ENCODE results near the gene DIAPH2. TPM values are rescaled to one million over a fixed set of nuclear protein-coding genes. Genes with fewer than 3 reads are reported as not detected.

The DIAPH2 gene
- total and polyA plus RNA-seq, 2 donors (not counting 1 experiment from before 2014, with no cell fraction given): 4.2 to 32.4 TPM

DNA sequence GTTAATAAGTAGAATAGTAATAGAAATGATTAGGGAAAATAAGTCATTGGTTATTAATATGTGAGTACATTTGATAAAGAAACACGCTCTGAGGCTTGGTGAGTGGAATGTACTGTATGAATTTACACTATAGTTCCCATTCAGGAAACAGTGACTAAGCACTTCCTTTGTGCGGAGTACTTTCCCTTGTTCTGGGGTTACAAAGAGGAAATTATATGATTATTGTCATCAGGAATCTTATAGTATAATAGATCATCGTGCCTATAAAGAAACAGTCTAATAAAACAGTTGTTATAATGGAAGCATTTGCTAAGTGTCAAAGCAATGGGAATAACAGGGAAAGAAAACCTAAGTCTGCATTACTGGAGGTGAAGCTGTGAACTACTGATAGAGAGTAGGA lies 337.0 kb downstream of the DIAPH2 start:
- ATAC-seq (ENCODE audit: low read depth) (no peak), DNase-seq (no peak)
- WGBS (ENCODE audit: insufficient coverage): no CpG with 5 or more reads among the region's 3 CpGs
- no peaks in the 10 kb centered on the region for H3K36me3 ChIP-seq (replicated peaks in 1 of 2; ENCODE audit: control extremely low read depth in 1 of 2, control insufficient read depth in 1 of 2, extremely low read depth in 1 of 2, insufficient read depth in 2 of 2, low read length in 1 of 2)
- no peak overlapping the region for H3K4me3 ChIP-seq (ENCODE audit: control extremely low read depth in 1 of 5, extremely low read depth in 1 of 5, insufficient read depth in 1 of 5, low read depth in 2 of 5, low read length in 4 of 5)
- no peaks in the 10 kb centered on the region for H3K79me2 ChIP-seq (ENCODE audit: control insufficient read depth, insufficient read depth, low read length)
- TF ChIP-seq EZH2 (IDR thresholded peaks at IDR 0.05; ENCODE audit: borderline replicate concordance, insufficient read depth, low read depth, low read length, poor library complexity, severe bottlenecking): no peak
- TF ChIP-seq, protein P1, sequence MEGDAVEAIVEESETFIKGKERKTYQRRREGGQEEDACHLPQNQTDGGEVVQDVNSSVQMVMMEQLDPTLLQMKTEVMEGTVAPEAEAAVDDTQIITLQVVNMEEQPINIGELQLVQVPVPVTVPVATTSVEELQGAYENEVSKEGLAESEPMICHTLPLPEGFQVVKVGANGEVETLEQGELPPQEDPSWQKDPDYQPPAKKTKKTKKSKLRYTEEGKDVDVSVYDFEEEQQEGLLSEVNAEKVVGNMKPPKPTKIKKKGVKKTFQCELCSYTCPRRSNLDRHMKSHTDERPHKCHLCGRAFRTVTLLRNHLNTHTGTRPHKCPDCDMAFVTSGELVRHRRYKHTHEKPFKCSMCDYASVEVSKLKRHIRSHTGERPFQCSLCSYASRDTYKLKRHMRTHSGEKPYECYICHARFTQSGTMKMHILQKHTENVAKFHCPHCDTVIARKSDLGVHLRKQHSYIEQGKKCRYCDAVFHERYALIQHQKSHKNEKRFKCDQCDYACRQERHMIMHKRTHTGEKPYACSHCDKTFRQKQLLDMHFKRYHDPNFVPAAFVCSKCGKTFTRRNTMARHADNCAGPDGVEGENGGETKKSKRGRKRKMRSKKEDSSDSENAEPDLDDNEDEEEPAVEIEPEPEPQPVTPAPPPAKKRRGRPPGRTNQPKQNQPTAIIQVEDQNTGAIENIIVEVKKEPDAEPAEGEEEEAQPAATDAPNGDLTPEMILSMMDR (IDR thresholded peaks at IDR 0.05): no peak
- no peaks in the 10 kb centered on the region for H3K27me3 ChIP-seq (replicated peaks in 1 of 4; ENCODE audit: control extremely low read depth in 1 of 4, control insufficient read depth in 3 of 4, insufficient read depth in 4 of 4, low read length in 3 of 4)
- no peak overlapping the region for H3K4me3 Mint-ChIP-seq
- no peaks in the 10 kb centered on the region for H3K9me3 ChIP-seq (ENCODE audit: control extremely low read depth in 1 of 3, control insufficient read depth in 2 of 3, insufficient read depth in 1 of 3, low read length in 2 of 3)
- no peaks in the 10 kb centered on the region for H3K9me3 Mint-ChIP-seq (ENCODE audit: insufficient read depth)
- intact Hi-C loops (cut with micrococcal nuclease): no loop called here
- H2AFZ ChIP-seq (ENCODE audit: insufficient read depth, low read depth, low read length, poor library complexity, severe bottlenecking): no peak overlapping the region
- no peak overlapping the region for H3K27ac Mint-ChIP-seq
- H3K9ac ChIP-seq (ENCODE audit: low read length): no peak overlapping the region
- no peak overlapping the region for H3K27ac ChIP-seq (ENCODE audit: low read length in 2 of 2)
- ChIA-PET POLR2A (no interaction called here), CTCF (no interaction called here)
- no peaks in the 10 kb centered on the region for H3K4me1 ChIP-seq (ENCODE audit: control insufficient read depth in 2 of 2, insufficient read depth in 2 of 2, low read length in 2 of 2)
- no peaks in the 10 kb centered on the region for H4K20me1 ChIP-seq (ENCODE audit: control insufficient read depth, insufficient read depth, low read length, poor library complexity, severe bottlenecking)
- H3K4me1 Mint-ChIP-seq: no peaks in the 10 kb centered on the region
- no peak overlapping the region for H3K4me2 ChIP-seq (replicated peaks; ENCODE audit: low read depth, low read length, poor library complexity, severe bottlenecking)
- no peaks in the 10 kb centered on the region for H3K27me3 Mint-ChIP-seq

- Histone ChIP-seq H3K27ac (ENCODE audit: low read length in 2 of 2) (no peak overlapping the region), H3K36me3 (replicated peaks in 1 of 2; ENCODE audit: control extremely low read depth in 1 of 2, control insufficient read depth in 1 of 2, extremely low read depth in 1 of 2, insufficient read depth in 2 of 2, low read length in 1 of 2) (no peaks in the 10 kb centered on the region), H4K20me1 (ENCODE audit: control insufficient read depth, insufficient read depth, low read length, poor library complexity, severe bottlenecking) (no peaks in the 10 kb centered on the region), H3K4me1 (ENCODE audit: control insufficient read depth in 2 of 2, insufficient read depth in 2 of 2, low read length in 2 of 2) (no peaks in the 10 kb centered on the region), H3K4me2 (replicated peaks; ENCODE audit: low read depth, low read length, poor library complexity, severe bottlenecking) (no peak overlapping the region), H3K79me2 (ENCODE audit: control insufficient read depth, insufficient read depth, low read length) (no peaks in the 10 kb centered on the region), H2AFZ (ENCODE audit: insufficient read depth, low read depth, low read length, poor library complexity, severe bottlenecking) (no peak overlapping the region), H3K9me3 (ENCODE audit: control extremely low read depth in 1 of 3, control insufficient read depth in 2 of 3, insufficient read depth in 1 of 3, low read length in 2 of 3) (no peaks in the 10 kb centered on the region), H3K4me3 (ENCODE audit: control extremely low read depth in 1 of 5, extremely low read depth in 1 of 5, insufficient read depth in 1 of 5, low read depth in 2 of 5, low read length in 4 of 5) (no peak overlapping the region), H3K9ac (ENCODE audit: low read length) (no peak overlapping the region), H3K27me3 (replicated peaks in 1 of 4; ENCODE audit: control extremely low read depth in 1 of 4, control insufficient read depth in 3 of 4, insufficient read depth in 4 of 4, low read length in 3 of 4) (no peaks in the 10 kb centered on the region)
- Mint-ChIP-seq H3K4me3 (no peak overlapping the region), H3K4me1 (no peaks in the 10 kb centered on the region), H3K27ac (no peak overlapping the region), H3K27me3 (no peaks in the 10 kb centered on the region), H3K9me3 (ENCODE audit: insufficient read depth) (no peaks in the 10 kb centered on the region)
- ChIA-PET CTCF (interaction anchor here (0.7 kb wide), 1 partner anchor 90 kb away, joined by 3 read pairs; no protein-coding TSS in a partner anchor), POLR2A (no interaction called here)
- intact Hi-C loops (cut with micrococcal nuclease): no loop called here
- no peak for TF ChIP-seq EZH2 (IDR thresholded peaks at IDR 0.05; ENCODE audit: borderline replicate concordance, insufficient read depth, low read depth, low read length, poor library complexity, severe bottlenecking)
- TF ChIP-seq, protein P1 (IDR thresholded peaks at IDR 0.05): no peak
- no CpG with 5 or more reads among the region's 2 CpGs for WGBS (ENCODE audit: insufficient coverage)
- DNase-seq (no peak), ATAC-seq (ENCODE audit: low read depth) (no peak)
Observed at GRCh38 chrX:97026406-97026805, 341.8 kb downstream of the DIAPH2 start.

Measured in B cell (primary cell).